Caco-2 (cell line): ENCODE data around the gene UTY. TPM values are rescaled to one million over a fixed set of nuclear protein-coding genes. Genes with fewer than 3 reads are reported as not detected.
A peak's percentile ranks its signal among the peaks of the same experiment; 100 is the strongest.

Source experiments
- Bru-seq: library from RNA; stranded (reverse); fragments of 400-500 nt; gene quantifications from one replicate; lab custom pipeline; 2021; lab: Mats Ljungman, UMichigan
- BruChase-seq, 2 experiments: library from RNA; stranded (reverse); fragments of 400-500 nt; gene quantifications; one replicate each; lab custom pipeline; 2021; lab: Mats Ljungman, UMichigan
- BruUV-seq: library from RNA; stranded (reverse); fragments of 400-500 nt; replicated peaks from 2 replicates; lab custom pipeline; 2021; lab: Mats Ljungman, UMichigan
- CTCF ChIA-PET: fragments of 300-600 bp; sonication (Branson Sonifier 250); formaldehyde crosslinking; loops from one replicate; lab custom pipeline; 2022; ENCODE audit warnings: antibody characterized with exemption; lab: Charles Lee
- POLR2A ChIA-PET: fragments of 300-600 bp; sonication (Branson Sonifier 250); formaldehyde crosslinking; loops from one replicate; lab custom pipeline; 2022; ENCODE audit warnings: antibody characterized with exemption; lab: Charles Lee
- DNase-seq, 2 experiments: peaks; one replicate each; pipeline versions ENCODE4 v3.0.0 to v3.0.0-alpha.2; 2020 to 2022
- H3K27me3 ChIP-seq: replicated peaks from 2 replicates; pipeline ENCODE4 v1.6.0; 2011; ENCODE audit warnings: low read length; ENCODE audit not compliant: control insufficient read depth, insufficient read depth
- H3K36me3 ChIP-seq: 2 replicates; pipeline ENCODE4 v1.5.1; 2011; ENCODE audit warnings: low read length; ENCODE audit not compliant: control insufficient read depth, insufficient read depth
- H3K4me1 ChIP-seq: fragments of 250-450 bp; sonication (Bioruptor Pico); 2 replicates; pipeline ENCODE4 v1.5.1; 2020; ENCODE audit warnings: mild to moderate bottlenecking
- H3K4me3 ChIP-seq: 2 replicates; pipeline ENCODE4 v1.5.1; 2011; ENCODE audit warnings: low read depth, mild to moderate bottlenecking, control low read depth, low read length
- H3K9me3 ChIP-seq: fragments of 250-450 bp; sonication (Bioruptor Pico); 2 replicates; pipeline ENCODE4 v1.5.1; 2020; ENCODE audit warnings: mild to moderate bottlenecking, moderate library complexity
- H3K27ac Mint-ChIP-seq: one replicate; pipeline ENCODE4 v1.8.0; 2022; ENCODE audit warnings: mixed read lengths; ENCODE audit not compliant: unreplicated experiment
- H3K27me3 Mint-ChIP-seq: one replicate; pipeline ENCODE4 v1.8.0; 2022; ENCODE audit warnings: mixed read lengths; ENCODE audit not compliant: insufficient read depth, unreplicated experiment
- H3K36me3 Mint-ChIP-seq: one replicate; pipeline ENCODE4 v1.8.0; 2022; ENCODE audit warnings: mild to moderate bottlenecking, mixed read lengths; ENCODE audit not compliant: insufficient read depth, unreplicated experiment
- H3K4me1 Mint-ChIP-seq: one replicate; pipeline ENCODE4 v1.8.0; 2022; ENCODE audit warnings: low read depth, mixed read lengths; ENCODE audit not compliant: unreplicated experiment
- H3K4me3 Mint-ChIP-seq: one replicate; pipeline ENCODE4 v1.8.0; 2022; ENCODE audit warnings: mild to moderate bottlenecking, moderate library complexity, mixed read lengths; ENCODE audit not compliant: unreplicated experiment
- H3K9me3 Mint-ChIP-seq: one replicate; pipeline ENCODE4 v1.8.0; 2022; ENCODE audit warnings: mixed read lengths; ENCODE audit not compliant: unreplicated experiment
- CTCF ChIP-seq, 2 experiments: fragments of 200-600 bp in 1 of 2; IDR thresholded peaks; 1 replicate in 1 of 2; 2 replicates in 1 of 2; pipeline versions ENCODE4 v1.5.1 to v1.8.0; 2011 to 2022; ENCODE audit warnings: antibody characterized with exemption in 1 of 2, control low read depth in 1 of 2, inconsistent platforms in 1 of 2, low read depth in 1 of 2, low read length in 1 of 2, mild to moderate bottlenecking in 1 of 2, moderate library complexity in 1 of 2; ENCODE audit not compliant: insufficient read depth in 1 of 2, severe bottlenecking in 1 of 2, unreplicated experiment in 1 of 2
- intact Hi-C: fragments of 100-400 bp; cut with micrococcal nuclease; formaldehyde crosslinking; loops from one replicate; pipeline ENCODE4 v1.10.0; 2022; ENCODE audit not compliant: unreplicated experiment
- long read RNA-seq: library from polyadenylated mRNA; stranded (forward); transcript quantifications from one replicate; pipeline ENCODE4 v2.0.0, GENCODE V29; 2022
- total RNA-seq: library from RNA; stranded (reverse); gene quantifications from 2 replicates; pipeline ENCODE4 v1.2.3, GENCODE V29; 2022

UTY gene
- total RNA-seq = not detected in 2 replicates
- not detected for Bru-seq, nascent RNA
- BruChase-seq, experiment 1, labeled RNA remaining after a 2-hour chase = percentile 1 among the genes with signal in this experiment
- not detected for BruChase-seq, experiment 2, labeled RNA remaining after a 6-hour chase
- long read RNA-seq = 0 reads

- Histone ChIP-seq H3K4me3 (no peak within 1 kb of the TSS), H3K36me3 (no peaks in the 10 kb centered on the region), H3K9me3 (no peaks in the 10 kb centered on the region), H3K27me3 (no peaks in the 10 kb centered on the region), H3K4me1 (no peaks in the 10 kb centered on the region)
- CTCF ChIA-PET = no interaction called here
- Mint-ChIP-seq H3K27me3 (no peaks in the 10 kb centered on the region), H3K36me3 (no peaks in the 10 kb centered on the region), H3K4me3 (no peak within 1 kb of the TSS), H3K4me1 (no peaks in the 10 kb centered on the region), H3K9me3 (no peaks in the 10 kb centered on the region), H3K27ac (no peak within 1 kb of the TSS)
- no peak for DNase-seq
- intact Hi-C loops = no loop called here
- no TSS peak for BruUV-seq
- POLR2A ChIA-PET = no interaction called here
- TF ChIP-seq CTCF (IDR thresholded peaks at IDR 0.05; ENCODE audit: insufficient read depth in 1 of 2, low read depth in 1 of 2, low read length in 1 of 2, severe bottlenecking in 1 of 2, unreplicated experiment in 1 of 2) = no peak
Measured at GRCh38 chrY:13479828-13480227, at the start of gene UTY. Gene UTY (minus strand): TSS chrY:13480033. CDS start chrY:13479665, 368 bp downstream.

- no peaks in the 10 kb centered on the region for H3K4me1 Mint-ChIP-seq
- CTCF ChIA-PET = no interaction called here
Measured at GRCh38 chrY:13520474-13520873, 40.6 kb upstream of the UTY start.

GRCh38 chrY:13501215-13501614 is 21.4 kb upstream of the UTY start:
- CTCF ChIA-PET = no interaction called here
- Mint-ChIP-seq H3K27ac (no peak overlapping the region), H3K4me3 (no peak overlapping the region), H3K4me1 (no peaks in the 10 kb centered on the region), H3K36me3 (no peaks in the 10 kb centered on the region), H3K27me3 (no peaks in the 10 kb centered on the region), H3K9me3 (no peaks in the 10 kb centered on the region)
- Histone ChIP-seq H3K4me1 (no peaks in the 10 kb centered on the region), H3K36me3 (no peaks in the 10 kb centered on the region), H3K4me3 (no peak overlapping the region), H3K27me3 (no peaks in the 10 kb centered on the region), H3K9me3 (no peaks in the 10 kb centered on the region)
- intact Hi-C loops = no loop called here
- BruUV-seq = no TSS peak
- POLR2A ChIA-PET = no interaction called here
- no peak for DNase-seq
- no peak for TF ChIP-seq CTCF (IDR thresholded peaks at IDR 0.05; ENCODE audit: insufficient read depth in 1 of 2, low read depth in 1 of 2, low read length in 1 of 2, severe bottlenecking in 1 of 2, unreplicated experiment in 1 of 2)

More at GRCh38 chrY:13520474-13520873, 40.6 kb upstream of the UTY start:
- no peaks in the 10 kb centered on the region for H3K27me3 Mint-ChIP-seq
- H3K9me3 Mint-ChIP-seq = no peaks in the 10 kb centered on the region
- H3K27ac Mint-ChIP-seq = no peak overlapping the region
- H3K9me3 ChIP-seq = no peaks in the 10 kb centered on the region
- POLR2A ChIA-PET = no interaction called here
- H3K4me3 Mint-ChIP-seq = no peak overlapping the region
- no peak for DNase-seq
- BruUV-seq = no TSS peak
- intact Hi-C loops = no loop called here
- no peaks in the 10 kb centered on the region for H3K36me3 ChIP-seq
- H3K4me1 ChIP-seq = no peaks in the 10 kb centered on the region
- TF ChIP-seq CTCF (IDR thresholded peaks at IDR 0.05; ENCODE audit: insufficient read depth in 1 of 2, low read depth in 1 of 2, low read length in 1 of 2, severe bottlenecking in 1 of 2, unreplicated experiment in 1 of 2) = no peak
- H3K36me3 Mint-ChIP-seq = no peaks in the 10 kb centered on the region
- no peaks in the 10 kb centered on the region for H3K27me3 ChIP-seq
- H3K4me3 ChIP-seq = no peak overlapping the region
